HG03460 (cell line): ENCODE measurements around the gene VAV3.

ENCODE experiments used
- ATAC-seq: cut with Tn5 transposase; IDR thresholded peaks from one replicate; pipeline ENCODE4 v1.9.1; 2021; ENCODE audit not compliant: unreplicated experiment

VAV3 gene

GRCh38 chr1:107547363-107548155 is 417.4 kb downstream of the VAV3 start:
- no peak for ATAC-seq

GRCh38 chr1:107546576-107546975 is 418.4 kb downstream of the VAV3 start:
- ATAC-seq = no peak

- no peak for ATAC-seq
These were observed 419.1 kb downstream of the VAV3 start for GRCh38 chr1:107545879-107546278.

DNA sequence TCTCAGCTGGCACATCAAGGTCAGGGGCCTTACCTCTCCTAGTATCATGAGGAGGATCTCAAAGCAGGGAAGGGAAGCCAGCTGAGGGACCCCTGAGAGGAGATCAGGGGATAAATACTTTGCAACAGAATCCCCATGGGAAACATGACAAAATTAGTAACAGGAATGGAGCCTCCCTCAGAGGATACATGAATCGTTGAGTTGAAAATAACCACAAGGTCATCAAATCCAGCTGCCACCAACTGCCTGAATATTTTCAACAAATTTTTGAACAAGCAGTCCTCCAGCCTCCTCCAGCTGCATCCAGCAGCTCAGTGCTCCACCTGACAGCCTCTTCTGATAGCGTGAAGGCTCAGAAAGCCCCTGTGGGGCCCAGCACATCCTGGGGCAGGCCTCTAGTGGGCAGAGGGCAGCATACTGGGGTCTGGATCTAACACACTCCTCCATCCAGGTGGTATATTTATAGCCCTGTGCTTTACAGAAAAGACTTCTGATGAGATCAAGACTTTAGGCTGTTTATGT is 419.9 kb downstream of the VAV3 start:
- ATAC-seq = no peak

DNA sequence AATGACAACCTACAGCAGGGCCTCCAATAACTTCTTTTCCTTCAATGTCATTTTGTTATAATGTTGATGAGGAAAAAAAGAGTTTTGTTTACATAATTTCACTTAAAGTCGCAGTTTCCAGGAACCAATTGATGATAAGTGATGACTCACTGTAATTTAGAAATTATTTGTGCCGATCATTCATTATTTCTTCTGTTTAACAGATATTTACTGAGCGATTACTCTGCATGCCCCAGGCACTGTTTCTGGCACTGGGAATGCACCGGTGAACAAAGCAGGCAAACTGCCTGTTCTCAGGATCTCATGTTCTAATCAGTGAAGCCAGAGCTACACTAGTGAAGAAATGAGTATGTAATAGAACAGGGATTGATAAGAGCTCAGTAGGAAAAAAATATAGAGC is 420.7 kb downstream of the VAV3 start:
- ATAC-seq = no peak

DNA sequence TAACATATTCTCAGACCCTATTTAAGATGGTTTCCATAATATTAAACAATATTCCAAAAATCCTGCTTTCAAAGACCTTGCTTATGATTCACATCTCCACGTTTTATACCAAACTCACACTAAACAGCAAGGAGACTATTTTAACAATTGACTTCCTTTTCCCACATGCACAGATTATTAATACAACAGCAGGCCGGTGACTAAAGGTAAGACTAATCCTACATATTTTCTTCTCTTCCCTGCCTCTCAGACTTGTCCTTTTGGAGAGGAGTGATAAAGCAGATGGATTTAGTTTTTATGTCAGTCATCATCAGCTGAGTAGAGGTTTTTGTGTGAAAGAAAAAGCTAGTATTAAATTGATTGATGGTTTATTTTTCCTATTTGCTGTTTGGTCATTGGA is 423.6 kb downstream of the VAV3 start:
- no peak for ATAC-seq

GRCh38 chr1:107538502-107538901 is 426.5 kb downstream of the VAV3 start:
- ATAC-seq = no peak

- no peak for ATAC-seq
These were observed 428.7 kb downstream of the VAV3 start for GRCh38 chr1:107536266-107536665.

- no peak for ATAC-seq
These were observed 429.9 kb downstream of the VAV3 start for GRCh38 chr1:107535091-107535490.

GRCh38 chr1:107534632-107535031 is 430.3 kb downstream of the VAV3 start:
- ATAC-seq = no peak

DNA sequence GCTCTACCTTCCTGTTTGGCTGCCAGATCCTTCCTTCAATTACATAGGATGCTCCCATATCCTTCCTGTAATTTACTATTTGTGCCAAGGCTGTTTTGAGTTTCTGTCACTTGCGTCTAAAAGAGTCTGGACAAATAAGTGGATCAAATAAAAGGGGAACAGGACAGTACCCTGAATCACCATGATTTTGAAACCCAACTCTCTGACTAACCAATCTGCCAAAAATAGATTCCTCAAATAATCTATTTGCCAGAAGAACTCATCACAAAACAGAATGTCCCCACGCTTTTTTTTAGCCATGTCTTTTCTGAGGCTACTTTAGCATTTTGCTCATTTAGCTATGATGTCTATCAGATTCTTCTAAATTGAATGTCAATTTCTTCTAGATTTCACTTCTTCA is 431.5 kb downstream of the VAV3 start:
- ATAC-seq = no peak

- ATAC-seq = no peak
These were observed 432.7 kb downstream of the VAV3 start for GRCh38 chr1:107532318-107532717.

DNA sequence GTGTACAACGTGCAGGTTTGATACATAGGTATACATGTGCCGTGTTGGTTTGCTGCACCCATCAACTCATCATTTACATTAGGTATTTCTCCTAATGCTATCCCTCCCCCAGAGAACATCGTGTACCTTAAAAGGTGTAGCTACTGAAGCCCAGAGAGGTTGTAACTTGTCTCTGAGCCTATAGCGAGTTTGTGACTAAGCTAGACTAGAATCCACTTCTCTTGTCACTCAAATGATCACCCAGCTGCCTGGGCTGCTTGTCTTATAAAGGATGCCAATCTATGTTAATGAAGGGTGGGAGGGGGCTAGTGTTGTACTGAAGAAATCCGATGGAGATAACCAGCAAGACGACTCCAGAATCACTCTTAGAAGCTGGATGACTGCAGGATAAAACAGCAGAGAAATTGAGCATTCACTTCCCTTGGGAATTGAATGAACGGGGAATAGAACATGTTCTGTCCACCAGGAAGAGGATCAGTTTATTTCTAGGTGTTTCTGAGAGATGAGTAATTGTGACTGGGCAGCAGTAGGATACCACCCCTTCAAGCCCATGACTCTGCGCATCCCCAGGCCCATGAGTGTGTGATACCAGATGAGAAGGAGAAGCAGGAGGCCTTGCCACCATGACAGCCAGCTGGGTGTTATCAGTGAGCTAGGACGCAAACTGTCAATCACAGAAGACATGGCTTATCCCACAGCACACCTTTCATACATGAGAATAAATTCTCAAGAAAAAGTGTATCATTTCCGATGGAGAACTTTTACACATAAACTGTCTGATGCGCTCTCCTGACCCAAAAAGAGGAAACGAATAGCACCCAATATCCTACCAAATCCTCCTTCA is 433.7 kb downstream of the VAV3 start:
- no peak for ATAC-seq

DNA sequence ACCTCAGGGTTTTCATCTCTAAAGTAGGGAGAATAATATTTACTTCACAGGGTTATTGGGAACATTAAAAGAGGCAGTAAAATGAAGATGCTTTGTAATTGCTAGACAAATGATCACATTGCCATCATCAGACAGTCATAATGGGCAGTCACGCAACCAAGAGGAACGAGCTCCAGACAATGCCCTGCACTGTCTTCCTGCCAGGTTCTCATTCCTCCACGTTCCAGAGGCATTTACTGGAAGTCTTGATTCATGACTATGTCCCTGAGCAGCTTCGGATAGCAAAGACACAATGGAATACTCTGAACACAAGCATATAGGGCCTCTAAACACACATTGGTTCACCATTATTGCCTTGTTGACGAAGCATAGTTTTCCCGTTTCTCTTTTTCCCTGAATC is 434.4 kb downstream of the VAV3 start:
- no peak for ATAC-seq

DNA sequence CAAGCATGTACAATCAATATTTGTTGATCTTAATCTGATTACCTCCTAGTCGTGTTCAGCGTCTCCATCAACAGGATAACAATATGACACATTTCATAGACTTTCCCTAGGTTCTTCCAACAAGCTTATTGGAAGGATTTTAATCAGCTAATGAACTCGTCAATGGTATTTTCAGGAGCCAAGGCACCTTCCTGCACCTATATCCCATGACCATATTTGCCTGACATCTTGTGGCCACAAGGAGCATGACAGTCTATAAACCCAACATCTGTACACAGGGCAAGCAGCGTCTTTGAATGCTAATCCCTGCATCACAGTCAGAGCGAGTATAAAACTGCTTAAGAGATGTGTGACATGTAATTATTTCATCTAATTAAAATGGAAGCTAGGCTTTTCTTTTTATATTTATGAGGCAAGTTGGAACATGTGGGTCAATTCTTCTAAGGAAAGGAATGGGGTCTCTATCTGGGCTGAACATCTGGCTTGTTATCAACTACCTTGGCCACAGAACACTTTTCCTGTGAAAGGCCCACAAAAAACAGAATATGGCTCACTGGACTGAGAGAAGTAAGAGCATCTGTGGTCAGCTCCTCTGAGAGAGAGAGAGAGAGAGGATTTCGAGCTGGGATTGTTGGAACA is 435.4 kb downstream of the VAV3 start:
- peak; percentile 96 for ATAC-seq

DNA sequence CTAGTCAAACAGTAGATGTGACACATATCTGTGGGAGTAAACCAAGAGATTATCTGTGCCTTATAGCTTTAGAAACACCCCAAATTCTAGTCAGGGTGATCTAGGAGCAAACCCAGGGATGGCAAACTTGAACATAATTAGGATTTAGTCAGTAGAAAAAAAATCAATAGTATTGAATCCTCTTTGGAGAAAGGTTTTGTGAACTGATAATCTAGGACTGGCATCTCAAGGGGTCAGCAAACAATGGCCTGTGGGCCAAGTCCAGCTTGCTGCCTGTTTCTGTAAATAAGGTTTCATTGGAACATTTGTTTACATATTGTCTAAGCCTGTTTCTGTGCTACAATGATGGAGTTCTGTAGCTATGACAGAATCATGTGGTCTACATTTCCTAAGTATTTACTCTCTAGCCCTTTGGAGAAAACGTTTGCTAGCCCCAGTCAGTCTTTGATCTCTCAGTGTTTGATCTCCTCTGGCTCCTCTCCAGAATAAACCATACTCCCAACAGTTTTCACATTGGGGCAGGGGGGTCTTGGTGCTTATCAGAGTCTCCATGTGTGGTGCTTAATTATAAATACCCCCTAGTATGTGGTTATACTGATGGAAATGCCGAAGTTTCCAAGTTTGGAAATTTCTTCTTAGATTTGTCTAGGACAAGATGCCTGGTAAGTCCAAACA is 438.3 kb downstream of the VAV3 start:
- no peak for ATAC-seq

- ATAC-seq = no peak
These were observed 439.0 kb downstream of the VAV3 start for GRCh38 chr1:107525961-107526360.

GRCh38 chr1:107525145-107525544 is 439.8 kb downstream of the VAV3 start:
- no peak for ATAC-seq

DNA sequence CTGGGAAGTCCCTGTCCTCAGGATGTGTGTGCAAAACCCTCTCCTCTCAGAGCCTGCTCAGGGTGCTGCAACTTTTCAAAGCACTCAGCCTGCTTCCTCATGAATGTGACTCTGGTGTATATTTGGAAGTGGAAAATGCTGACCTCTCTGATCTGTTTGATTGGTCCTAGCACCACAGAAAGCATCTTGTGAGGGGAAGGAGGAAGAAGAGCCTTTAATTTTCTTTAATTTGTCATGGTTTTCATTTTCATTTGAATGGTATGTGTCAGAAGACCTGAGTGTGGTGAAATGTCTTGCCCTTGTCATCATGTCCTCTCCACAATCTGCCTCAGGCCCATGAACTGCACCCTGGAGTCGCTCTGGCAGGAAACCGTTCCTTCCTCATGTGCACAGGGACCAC is 440.7 kb downstream of the VAV3 start:
- ATAC-seq = no peak

DNA sequence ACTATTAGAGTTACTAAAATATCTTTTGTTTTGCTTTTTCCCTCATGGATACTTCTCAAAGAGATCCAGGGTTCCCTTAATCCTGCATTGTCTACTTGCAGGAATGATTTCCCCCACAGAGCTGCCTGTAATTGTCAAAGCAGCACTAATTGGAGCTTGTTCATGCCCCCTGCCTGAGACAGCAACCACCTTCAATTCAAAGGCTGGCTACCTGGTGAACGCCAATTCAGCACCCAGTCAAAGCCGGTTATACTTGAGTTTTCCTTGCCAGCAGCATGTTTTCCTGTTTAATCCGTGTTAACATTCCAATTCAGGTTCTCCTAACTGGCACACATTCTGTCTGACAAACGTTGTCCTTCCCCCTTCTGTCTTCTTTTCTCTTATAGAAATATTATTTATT is 441.2 kb downstream of the VAV3 start:
- no peak for ATAC-seq

GRCh38 chr1:107523061-107523460 is 441.9 kb downstream of the VAV3 start:
- ATAC-seq = no peak
